PC-9 (cell line): Measurements from ENCODE around the gene NOL9. TPM values are rescaled to one million over a fixed set of nuclear protein-coding genes. Genes with fewer than 3 reads are reported as not detected.

Source experiments
- BruUV-seq: library from RNA; stranded (reverse); fragments of 400-500 nt; replicated peaks from 2 replicates; lab custom pipeline; 2021; lab: Mats Ljungman, UMichigan
- CTCF ChIA-PET: fragments of 300-600 bp; sonication (Branson Sonifier 250); formaldehyde crosslinking; loops from one replicate; lab custom pipeline; 2022; ENCODE audit warnings: antibody characterized with exemption; lab: Charles Lee
- POLR2A ChIA-PET: fragments of 300-600 bp; sonication (Branson Sonifier 250); formaldehyde crosslinking; loops from one replicate; lab custom pipeline; 2022; ENCODE audit warnings: antibody characterized with exemption; ENCODE audit not compliant: unreplicated experiment; lab: Charles Lee
- DNase-seq, 2 experiments: peaks; one replicate each; pipeline versions ENCODE4 v3.0.0 to v3.0.0-alpha.2; 2015 to 2022; ENCODE audit warnings: mixed read lengths in 1 of 2
- H2AFZ ChIP-seq: fragments of 200-600 bp; sonication (generic); 2 replicates; pipeline ENCODE4 v1.8.1; 2017; ENCODE audit warnings: antibody characterized with exemption
- H3F3A ChIP-seq: fragments of 200-600 bp; sonication (generic); 2 replicates; pipeline ENCODE4 v1.8.1; 2017; ENCODE audit warnings: antibody characterized with exemption, mild to moderate bottlenecking, low read depth; ENCODE audit not compliant: insufficient read depth
- H3K27ac ChIP-seq: fragments of 200-600 bp; sonication (generic); 2 replicates; pipeline ENCODE4 v1.6.1; 2016; ENCODE audit warnings: mixed run types
- H3K27me3 ChIP-seq: fragments of 200-600 bp; sonication (generic); 2 replicates; pipeline ENCODE4 v1.6.1; 2016; ENCODE audit warnings: low read depth, mixed run types; ENCODE audit not compliant: insufficient read depth
- H3K36me3 ChIP-seq: fragments of 200-600 bp; sonication (generic); 2 replicates; pipeline ENCODE4 v1.6.1; 2016; ENCODE audit warnings: low read depth, mixed run types
- H3K4me1 ChIP-seq: fragments of 200-600 bp; sonication (generic); replicated peaks from 2 replicates; pipeline ENCODE4 v1.6.1; 2016; ENCODE audit warnings: mixed run types; ENCODE audit not compliant: insufficient read depth
- H3K4me2 ChIP-seq: fragments of 200-600 bp; sonication (generic); 2 replicates; pipeline ENCODE4 v1.6.1; 2017; ENCODE audit warnings: mixed run types
- H3K4me3 ChIP-seq: fragments of 200-600 bp; sonication (generic); 2 replicates; pipeline ENCODE4 v1.6.1; 2016; ENCODE audit warnings: mixed run types
- H3K79me2 ChIP-seq: fragments of 200-600 bp; sonication (generic); 2 replicates; pipeline ENCODE4 v1.6.1; 2017; ENCODE audit warnings: low read depth, mixed run types
- H3K9me2 ChIP-seq: fragments of 200-600 bp; sonication (generic); 2 replicates; pipeline ENCODE4 v1.8.1; 2017; ENCODE audit warnings: mild to moderate bottlenecking; ENCODE audit not compliant: insufficient read depth
- H3K9me3 ChIP-seq: fragments of 200-600 bp; sonication (generic); 2 replicates; pipeline ENCODE4 v1.8.1; 2016; ENCODE audit warnings: low read depth; ENCODE audit not compliant: insufficient read depth
- H4K20me1 ChIP-seq: fragments of 200-600 bp; sonication (generic); 2 replicates; pipeline ENCODE4 v1.8.1; 2017; ENCODE audit not compliant: insufficient read depth
- CTCF ChIP-seq: fragments of 200-600 bp; sonication (generic); conservative IDR thresholded peaks from 2 replicates; pipeline ENCODE4 v1.6.1; 2017; ENCODE audit warnings: mixed run types, antibody characterized with exemption, mild to moderate bottlenecking, moderate library complexity
- EZH2 ChIP-seq: fragments of 200-600 bp; sonication (generic); IDR thresholded peaks from 2 replicates; pipeline ENCODE4 v1.8.0; 2017; ENCODE audit warnings: antibody characterized with exemption, low read depth
- intact Hi-C: fragments of 100-400 bp; cut with micrococcal nuclease; formaldehyde crosslinking; loops from one replicate; pipeline ENCODE4 v1.10.0; 2022; ENCODE audit not compliant: unreplicated experiment
- total RNA-seq: library from RNA; stranded (reverse); gene quantifications from 2 replicates; pipeline ENCODE4 v1.2.3, GENCODE V29; 2021

Gene NOL9
- total RNA-seq, 1 experiment from 2014 or later = 28.4 TPM

GRCh38 chr1:6496890-6497214 is 57.5 kb downstream of the NOL9 start:
- Histone ChIP-seq H3K36me3 (no peaks in the 10 kb centered on the region), H3K27me3 (no peaks in the 10 kb centered on the region), H3F3A (peaks cover 8% of the 10 kb centered on the region; the same call in 1 of the 2 replicates), H2AFZ (no peak overlapping the region), H4K20me1 (no peaks in the 10 kb centered on the region), H3K9me2 (no peaks in the 10 kb centered on the region), H3K4me3 (peak overlapping the region; percentile 44; the same call in 1 of the 2 replicates), H3K9me3 (no peaks in the 10 kb centered on the region), H3K4me1 (peaks cover 13% of the 10 kb centered on the region), H3K79me2 (no peaks in the 10 kb centered on the region), H3K4me2 (peak overlapping the region; percentile 74), H3K27ac (no peak overlapping the region)
- no TSS peak for BruUV-seq
- intact Hi-C loops = no loop called here
- CTCF ChIA-PET = no interaction called here
- TF ChIP-seq CTCF (no peak), EZH2 (no peak)
- POLR2A ChIA-PET = no interaction called here
- no peak for DNase-seq

GRCh38 chr1:6496365-6496721 is 58.0 kb downstream of the NOL9 start:
- DNase-seq = no peak
- no peaks in the 10 kb centered on the region for H4K20me1 ChIP-seq
- H3K4me2 ChIP-seq = peak overlapping the region; percentile 74
- H3K27ac ChIP-seq = no peak overlapping the region
- no peaks in the 10 kb centered on the region for H3K79me2 ChIP-seq
- no peaks in the 10 kb centered on the region for H3K36me3 ChIP-seq
- H3K27me3 ChIP-seq = no peaks in the 10 kb centered on the region
- no peak overlapping the region; the same call in 1 of the 2 replicates for H3K4me3 ChIP-seq
- H3F3A ChIP-seq = peaks cover 12% of the 10 kb centered on the region; the same call in 1 of the 2 replicates
- no TSS peak for BruUV-seq
- intact Hi-C loops = no loop called here
- no peak for TF ChIP-seq EZH2
- TF ChIP-seq CTCF = no peak
- H3K9me2 ChIP-seq = no peaks in the 10 kb centered on the region
- POLR2A ChIA-PET = no interaction called here
- H3K9me3 ChIP-seq = no peaks in the 10 kb centered on the region
- CTCF ChIA-PET = no interaction called here
- peaks cover 16% of the 10 kb centered on the region for H3K4me1 ChIP-seq
- no peak overlapping the region for H2AFZ ChIP-seq

- Histone ChIP-seq H3K27me3 (no peaks in the 10 kb centered on the region), H3F3A (peaks cover 12% of the 10 kb centered on the region; the same call in 1 of the 2 replicates)
These were observed 58.6 kb downstream of the NOL9 start for GRCh38 chr1:6495540-6496364.

More at GRCh38 chr1:6495540-6496364, 58.6 kb downstream of the NOL9 start:
- ChIA-PET POLR2A (no interaction called here), CTCF (no interaction called here)
- Histone ChIP-seq H3K4me2 (no peak overlapping the region), H3K4me3 (no peak overlapping the region), H2AFZ (no peak overlapping the region), H4K20me1 (no peaks in the 10 kb centered on the region), H3K9me3 (no peaks in the 10 kb centered on the region), H3K27ac (no peak overlapping the region), H3K4me1 (peaks cover 16% of the 10 kb centered on the region), H3K79me2 (no peaks in the 10 kb centered on the region), H3K36me3 (no peaks in the 10 kb centered on the region), H3K9me2 (no peaks in the 10 kb centered on the region)
- DNase-seq = no peak
- intact Hi-C loops = no loop called here
- BruUV-seq = no TSS peak
- no peak for TF ChIP-seq EZH2
- TF ChIP-seq CTCF = no peak
